HG03460 (cell line): ENCODE results near the gene RETREG2.
"Not testable (repeated sequence)": the region's sequence is repeated elsewhere in the genome, so short reads cannot be mapped to it uniquely, and the experiment has no call there.

Experiments used
- ATAC-seq: cut with Tn5 transposase; IDR thresholded peaks from one replicate; pipeline ENCODE4 v1.9.1; 2021; ENCODE audit not compliant: unreplicated experiment

The RETREG2 gene

DNA sequence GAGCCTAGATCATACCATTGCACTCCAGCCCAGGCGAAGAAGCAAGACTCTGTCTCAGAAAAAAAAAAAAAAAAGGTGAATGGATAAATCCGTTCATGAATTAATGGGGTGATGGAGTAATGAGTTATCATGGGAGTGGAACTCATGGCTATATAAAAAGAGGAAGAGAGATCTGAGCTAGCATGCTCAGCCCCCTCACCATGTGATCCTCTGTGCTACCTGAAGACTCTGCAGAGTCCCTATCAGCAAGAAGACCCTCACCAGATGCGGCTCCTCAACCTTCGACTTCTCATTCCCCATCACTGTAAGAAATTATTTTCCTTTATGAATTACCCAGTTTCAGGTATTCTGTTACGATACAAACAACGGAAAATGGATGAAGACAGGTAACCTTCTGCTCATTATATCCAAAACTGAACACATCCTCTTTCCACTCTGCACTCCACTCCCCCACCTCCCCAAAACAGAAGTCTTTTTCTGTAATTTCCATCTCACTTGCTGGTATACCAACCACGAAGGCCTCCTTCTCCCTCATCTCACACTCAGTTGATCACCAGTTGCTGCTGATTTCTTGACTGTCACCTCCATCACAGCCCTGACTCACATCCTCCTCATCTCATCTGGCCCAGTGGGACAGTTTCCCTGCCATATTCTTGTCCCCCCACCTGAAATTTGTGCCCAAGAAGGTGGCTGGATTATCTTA lies 8.8 kb downstream of the RETREG2 start:
- no peak for ATAC-seq

DNA sequence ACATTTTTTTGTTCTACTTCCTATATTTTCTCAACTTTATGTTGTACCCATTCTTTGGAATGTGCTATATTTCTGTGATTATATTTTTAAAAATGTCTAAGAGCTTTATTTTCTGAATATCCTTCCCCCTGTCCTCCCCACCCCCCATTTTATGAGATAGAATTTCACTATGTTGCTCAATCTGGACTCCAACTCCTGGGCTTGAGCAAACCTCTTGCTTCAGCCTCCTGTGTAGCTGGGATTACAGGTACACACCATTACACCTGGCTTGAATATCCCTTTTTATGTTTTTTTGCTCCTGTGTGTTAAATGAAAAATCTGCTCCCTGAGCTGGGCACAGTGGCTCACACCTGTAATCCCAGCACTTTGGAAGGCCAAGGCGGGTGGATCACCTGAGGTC lies 19.3 kb downstream of the RETREG2 start:
- no peak for ATAC-seq

DNA sequence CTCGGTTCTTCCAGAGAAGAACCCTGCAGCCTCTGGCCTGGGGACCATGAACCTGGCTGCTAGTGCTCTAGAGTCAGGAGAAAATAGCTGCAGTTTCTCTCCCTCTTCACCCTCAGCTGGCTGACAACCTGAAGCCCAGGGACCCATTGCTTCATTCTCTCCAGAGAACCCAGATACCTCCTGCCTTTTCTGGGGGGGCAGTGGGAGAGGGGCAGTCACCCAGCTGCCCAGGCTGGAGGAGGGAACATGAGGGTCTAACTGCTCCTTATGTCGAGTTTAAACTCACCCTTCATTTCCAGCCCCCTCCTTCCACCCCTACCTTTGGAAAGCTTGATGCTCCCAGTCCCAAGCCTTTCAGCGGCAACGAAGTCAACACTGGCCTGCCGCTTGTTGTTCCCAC lies 20.9 kb downstream of the RETREG2 start:
- ATAC-seq = no peak

DNA sequence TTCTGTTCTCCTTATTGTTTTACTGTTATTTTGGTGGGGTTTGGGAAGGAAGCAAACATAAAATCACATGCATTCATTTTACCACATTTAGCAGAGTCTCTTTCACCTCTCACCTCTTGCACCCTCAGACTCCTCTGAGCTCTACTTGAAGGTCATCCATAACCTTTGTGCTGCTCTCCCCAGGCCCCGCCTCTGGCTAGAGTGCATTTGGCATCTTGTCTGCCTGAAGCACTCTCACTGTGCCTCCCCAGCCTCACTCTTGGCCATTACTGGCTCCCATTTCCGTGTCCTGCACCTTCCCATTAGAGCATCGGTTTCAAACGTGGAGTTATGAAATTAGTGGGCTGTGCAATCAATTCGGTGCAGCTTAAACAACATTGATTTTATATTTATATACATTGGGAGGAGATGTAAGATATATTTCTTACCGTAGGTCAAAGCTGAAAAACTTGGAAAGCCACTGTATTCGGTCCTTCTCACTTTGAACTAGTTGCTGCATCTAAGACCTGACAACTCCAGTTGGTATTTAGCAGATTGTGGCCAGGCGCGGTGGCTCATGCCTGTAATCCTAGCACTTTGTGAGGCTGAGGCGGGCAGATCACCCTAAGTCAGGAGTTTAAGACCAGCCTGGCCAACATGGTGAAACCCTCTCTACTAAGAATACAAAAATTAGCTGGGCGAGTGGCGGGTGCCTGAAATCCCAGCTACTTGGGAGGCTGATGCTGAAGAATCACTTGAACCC lies 21.6 kb downstream of the RETREG2 start:
- ATAC-seq = no peak

DNA sequence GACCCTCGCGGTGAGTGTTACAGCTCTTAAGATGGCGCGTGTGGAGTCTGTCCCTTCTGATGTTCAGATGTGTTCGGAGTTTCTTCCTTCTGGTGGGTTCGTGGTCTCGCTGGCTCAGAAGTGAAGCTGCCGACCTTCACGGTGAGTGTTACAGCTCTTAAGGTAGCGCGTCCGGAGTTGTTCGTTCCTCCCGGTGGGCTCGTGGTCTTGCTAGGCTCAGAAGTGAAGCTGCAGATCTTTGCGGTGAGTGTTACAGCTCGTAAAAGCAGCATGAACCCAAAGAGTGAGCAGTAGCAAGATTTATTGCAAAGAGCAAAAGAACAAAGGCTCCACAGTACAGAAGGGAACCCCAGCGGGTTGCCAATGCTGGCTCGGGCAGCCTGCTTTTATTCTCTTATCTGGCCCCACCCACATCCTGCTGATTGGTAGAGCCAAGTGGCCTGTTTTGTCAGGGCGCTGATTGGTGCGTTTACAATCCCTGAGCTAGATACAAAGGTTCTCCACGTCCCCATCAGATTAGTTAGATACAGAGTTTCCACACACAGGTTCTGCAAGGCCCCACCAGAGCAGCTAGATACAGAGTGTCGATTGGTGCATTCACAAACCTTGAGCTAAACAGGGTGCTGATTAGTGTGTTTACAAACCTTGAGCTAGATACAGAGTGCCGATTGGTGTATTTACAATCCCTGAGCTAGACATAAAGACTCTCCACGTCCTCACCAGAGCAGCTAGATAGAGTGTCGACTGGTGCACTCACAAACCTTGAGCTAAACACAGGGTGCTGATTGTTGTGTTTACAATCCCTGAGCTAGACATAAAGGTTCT lies 22.6 kb downstream of the RETREG2 start:
- ATAC-seq = not testable (repeated sequence)

DNA sequence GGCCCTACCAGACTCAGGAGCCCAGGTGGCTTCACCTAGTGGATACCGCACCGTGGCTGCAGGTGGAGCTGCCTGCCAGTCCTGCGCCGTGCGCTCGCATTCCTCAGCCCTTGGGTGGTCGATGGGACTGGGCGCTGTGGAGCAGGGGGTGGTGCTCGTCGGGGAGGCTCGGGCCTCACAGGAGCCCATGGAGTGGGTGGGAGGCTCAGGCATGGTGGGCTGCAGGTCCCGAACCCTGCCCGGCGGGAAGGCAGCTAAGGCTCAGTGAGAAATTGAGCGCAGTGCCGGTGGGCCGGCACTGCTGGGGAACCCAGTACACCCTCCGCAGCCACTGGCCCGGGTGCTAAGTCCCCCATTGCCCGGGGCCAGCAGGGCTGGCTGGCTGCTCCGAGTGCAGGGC lies 23.3 kb downstream of the RETREG2 start:
- ATAC-seq = not testable (repeated sequence)

DNA sequence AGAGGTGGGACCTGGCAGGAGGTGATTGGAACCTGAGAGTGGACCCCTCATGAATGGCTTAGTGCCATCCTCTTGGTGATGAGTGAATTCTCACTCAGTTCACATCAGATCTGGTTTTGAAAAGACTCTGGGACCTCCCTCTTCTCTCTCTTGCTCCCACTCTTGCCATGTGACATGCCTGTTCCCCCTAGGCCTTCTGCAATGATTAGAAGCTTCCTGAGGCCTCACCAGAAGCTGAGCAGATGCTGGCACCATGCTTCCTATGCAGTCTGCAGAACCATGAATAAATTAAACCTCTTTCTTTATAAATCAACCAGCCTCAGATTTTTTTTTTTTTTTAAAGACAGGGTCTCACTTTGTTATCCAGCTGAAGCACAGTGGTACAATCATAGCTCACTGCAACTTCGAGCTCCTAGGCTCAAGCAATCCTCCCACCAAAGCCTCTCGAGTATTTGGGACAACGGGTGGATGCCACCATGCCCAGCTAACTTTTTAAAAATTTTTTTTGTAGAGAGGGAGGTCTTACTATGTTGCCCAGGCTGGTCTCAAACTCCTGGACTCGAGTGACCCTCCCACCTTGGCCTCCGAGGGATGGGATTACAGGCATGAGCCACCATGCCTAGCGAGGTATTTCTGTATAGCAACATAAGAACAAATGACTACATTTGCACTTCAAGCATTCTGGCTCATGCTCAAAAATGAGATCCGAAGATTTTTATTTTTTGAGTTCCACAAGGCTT lies 26.5 kb downstream of the RETREG2 start:
- ATAC-seq = no peak

DNA sequence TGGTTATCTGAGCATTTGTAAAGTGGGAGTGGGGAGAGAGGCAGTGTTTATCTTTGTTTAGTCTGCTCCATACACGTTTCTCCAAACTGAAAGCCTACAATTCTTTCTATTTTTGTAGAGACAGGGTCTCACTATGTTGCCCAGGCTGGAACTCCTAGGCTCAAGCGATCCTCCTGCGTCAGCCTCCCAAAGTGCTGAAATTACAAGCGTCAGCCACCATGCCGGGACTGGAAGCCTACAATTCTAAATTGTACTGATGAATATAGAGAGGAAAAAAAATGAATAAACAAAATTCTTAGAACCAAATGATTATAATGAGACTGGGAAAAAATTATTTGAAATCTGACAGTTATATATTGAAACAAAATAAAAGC lies 27.1 kb downstream of the RETREG2 start:
- ATAC-seq = no peak

DNA sequence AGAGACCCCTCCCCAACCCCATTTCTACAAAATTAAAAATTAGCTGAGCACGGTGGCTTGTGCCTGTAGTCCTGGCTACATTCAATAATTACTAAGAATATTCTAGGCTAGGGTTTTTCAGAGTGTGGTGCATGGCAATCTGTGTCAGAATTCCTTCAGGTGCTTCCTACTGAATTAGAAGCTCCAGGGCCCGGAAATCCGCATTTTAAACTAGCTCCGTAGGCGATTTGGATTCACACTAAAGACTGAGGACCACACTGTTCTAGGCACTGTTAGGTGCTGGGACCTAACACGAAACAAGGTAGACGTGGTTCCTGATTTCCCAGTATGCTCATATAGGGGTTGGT lies 27.9 kb downstream of the RETREG2 start:
- ATAC-seq = no peak

DNA sequence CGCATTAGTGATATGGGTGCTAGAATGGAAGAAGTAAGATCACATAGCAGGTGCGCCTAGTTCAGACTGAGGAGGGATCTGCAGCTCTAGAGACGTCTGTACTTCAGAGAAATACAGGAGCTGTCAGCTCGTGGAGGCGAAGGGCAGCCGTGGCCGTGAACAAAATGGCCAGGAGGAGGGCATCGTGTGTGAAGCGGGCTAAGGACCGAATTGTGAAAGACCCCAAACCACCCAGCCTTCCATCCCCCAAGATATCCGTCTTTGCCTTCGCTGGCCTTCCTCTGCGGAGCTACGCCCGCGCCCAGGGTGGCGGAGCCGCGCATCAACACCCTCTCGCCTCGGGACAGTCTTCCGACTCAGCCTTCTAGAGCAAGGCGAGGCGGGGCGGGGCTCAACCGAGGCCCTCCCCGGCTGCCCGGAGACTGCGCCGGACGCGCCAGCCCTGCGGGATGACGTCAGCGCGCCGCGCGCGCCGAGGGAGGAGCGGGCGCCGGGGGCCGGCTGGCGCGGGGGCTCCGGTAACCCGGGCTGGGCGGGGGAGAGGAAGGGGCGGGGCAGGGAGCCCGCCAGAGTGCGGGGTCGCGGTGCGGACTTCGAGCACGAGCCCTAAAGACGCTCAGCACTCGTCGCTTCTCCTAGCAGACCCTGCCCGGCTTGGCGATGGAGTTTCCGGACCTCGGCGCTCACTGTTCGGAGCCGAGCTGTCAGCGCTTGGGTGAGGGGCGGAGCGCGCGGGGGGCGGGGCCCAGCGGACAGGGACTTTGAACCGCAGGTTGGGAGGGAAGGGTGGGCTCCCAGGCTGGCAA lies 28.5 kb downstream of the RETREG2 start, which contains the start of gene ZFAND2B:
ZFAND2B (plus strand) TSS at position 455 of the 806 bp plus-strand sequence; CDS start at position 661, 206 bp downstream.
- peak; percentile 97 for ATAC-seq

DNA sequence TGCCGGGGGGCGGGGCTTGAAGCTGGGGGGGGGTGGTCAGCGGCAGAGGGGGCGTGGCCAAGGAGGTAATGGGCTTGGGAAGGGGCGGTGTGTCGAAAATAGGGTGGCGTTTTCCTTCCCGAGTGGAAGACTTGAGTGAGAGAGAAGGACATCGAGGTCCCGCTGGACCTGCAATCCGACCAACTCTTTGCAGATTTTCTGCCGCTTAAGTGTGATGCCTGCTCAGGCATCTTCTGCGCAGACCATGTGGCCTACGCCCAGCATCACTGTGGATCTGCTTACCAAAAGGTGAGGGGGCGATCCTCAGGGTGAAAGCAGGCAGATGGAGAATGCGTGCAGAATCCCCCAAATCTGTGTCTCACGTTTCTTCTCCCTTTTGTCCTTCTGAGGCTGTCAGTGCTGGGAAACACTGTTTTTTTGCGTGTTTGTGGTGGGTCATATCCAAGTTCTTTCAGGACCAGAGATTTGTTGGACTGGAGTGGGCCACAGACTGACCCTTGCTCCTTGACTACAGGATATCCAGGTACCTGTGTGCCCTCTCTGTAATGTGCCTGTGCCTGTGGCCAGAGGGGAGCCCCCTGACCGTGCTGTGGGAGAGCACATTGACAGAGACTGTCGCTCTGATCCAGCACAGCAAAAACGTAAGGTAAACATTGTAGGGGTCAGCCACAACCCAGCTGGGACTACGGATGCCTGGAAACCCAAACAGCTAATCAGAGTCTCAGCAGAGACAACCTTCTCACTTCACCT lies 29.2 kb downstream of the RETREG2 start:
- no peak for ATAC-seq

DNA sequence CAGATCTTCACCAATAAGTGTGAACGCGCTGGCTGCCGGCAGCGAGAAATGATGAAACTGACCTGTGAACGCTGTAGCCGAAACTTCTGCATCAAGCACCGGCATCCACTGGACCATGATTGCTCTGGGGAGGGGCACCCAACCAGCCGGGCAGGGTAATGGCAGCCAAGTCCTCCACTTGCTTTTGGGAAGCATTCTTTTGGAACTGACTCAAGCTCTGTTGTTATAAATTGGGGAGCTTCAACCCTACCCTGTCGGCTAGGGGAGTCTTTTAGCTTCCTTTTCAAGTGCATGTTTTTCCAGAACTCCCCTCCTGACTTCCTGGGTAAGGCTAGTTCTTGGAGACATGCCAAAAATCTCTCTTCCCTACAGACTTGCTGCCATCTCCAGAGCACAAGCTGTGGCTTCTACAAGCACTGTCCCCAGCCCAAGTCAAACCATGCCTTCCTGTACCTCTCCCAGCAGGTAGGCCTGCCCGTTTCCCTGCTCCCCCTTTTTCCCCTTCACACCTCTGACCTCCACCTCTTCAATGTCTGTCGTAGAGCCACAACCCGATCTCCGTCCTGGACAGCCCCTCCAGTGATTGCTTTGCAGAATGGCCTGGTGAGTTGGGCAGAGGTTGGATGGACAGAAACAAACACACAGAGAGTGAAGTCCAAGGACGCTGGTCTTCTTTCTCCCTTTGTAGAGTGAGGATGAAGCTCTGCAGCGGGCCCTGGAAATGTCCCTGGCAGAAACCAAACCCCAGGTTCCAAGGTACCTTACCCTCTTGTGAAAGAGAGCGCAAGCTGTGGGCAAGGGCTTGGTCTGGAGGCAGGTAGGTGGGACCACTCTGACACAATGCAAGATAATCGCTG lies 30.0 kb downstream of the RETREG2 start:
- no peak for ATAC-seq

DNA sequence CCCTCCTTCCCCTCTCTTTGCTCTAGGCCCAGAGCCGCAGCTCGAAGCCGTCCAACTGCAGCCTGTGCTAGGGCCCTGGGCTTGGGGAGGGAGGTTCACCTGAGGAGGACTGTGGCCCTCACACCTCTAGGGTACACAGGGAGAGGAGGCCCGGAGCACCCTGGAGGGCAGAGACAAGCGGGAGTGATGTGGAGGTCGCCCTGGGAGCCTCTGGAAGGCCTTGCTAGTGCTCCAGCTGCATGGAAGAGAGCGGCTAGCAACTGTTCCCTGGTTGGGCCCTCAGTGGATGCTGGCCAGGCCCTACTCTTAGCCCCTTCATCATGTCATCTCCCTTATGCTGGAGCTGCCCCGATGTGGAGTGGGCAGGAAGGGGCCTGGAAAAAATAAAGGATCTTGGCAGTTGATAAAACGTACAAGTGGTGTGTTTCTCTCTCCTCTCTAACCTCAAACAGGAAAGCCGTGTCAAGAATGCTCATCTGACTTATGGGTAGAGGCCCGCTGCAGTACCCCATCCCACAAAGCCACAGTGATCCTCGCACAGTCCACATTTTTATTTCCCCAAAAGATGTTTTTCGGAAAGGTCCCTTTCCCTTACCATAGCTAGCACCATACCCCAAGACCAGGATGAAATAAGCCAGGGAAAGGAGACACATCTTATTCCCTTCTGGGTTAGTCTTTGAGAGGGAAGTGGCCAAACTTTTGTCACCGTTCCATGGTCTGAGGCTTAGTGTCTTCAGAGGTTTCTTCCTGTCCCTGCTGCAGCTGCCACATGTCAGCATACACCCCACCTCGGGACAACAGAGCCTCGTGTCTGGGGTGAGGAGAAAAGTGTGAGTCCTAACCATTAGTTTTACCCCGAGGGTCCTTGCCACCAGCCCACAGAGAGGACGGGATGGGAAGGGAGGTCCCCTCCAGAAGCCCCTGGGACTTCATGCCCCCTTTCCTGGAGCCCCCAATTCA lies 31.4 kb downstream of the RETREG2 start:
- ATAC-seq = no peak

DNA sequence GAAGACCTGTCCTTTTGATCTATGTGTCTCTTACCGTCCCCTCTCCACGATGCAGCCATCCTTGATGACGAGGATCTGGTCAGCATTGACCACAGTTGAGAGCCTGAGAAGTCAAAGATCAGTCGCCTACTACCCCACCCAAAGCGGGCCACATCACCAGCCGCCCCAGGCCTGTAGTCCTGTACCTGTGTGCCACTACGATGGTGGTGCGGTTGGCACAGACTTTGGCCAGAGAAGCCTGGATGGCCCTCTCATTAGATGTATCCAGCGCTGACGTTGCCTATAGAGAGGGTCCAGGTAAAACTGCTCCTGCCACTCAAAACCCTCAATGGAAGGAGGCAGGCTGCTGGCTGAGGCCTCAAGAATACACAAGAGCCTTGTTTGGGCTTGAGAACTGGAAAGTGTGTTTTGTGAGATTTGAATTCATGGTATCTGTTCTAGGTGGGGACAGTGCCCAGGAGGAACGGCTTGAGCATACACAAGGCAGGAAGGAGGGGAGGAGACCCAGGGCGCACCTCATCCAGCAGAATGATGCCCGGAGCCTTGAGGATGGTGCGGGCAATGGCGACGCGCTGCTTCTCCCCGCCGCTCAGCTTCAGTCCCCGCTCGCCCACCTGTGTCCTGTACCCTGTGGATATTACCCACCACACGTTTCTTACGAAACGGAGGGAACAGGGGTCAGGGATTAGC lies 32.3 kb downstream of the RETREG2 start:
- ATAC-seq = no peak

DNA sequence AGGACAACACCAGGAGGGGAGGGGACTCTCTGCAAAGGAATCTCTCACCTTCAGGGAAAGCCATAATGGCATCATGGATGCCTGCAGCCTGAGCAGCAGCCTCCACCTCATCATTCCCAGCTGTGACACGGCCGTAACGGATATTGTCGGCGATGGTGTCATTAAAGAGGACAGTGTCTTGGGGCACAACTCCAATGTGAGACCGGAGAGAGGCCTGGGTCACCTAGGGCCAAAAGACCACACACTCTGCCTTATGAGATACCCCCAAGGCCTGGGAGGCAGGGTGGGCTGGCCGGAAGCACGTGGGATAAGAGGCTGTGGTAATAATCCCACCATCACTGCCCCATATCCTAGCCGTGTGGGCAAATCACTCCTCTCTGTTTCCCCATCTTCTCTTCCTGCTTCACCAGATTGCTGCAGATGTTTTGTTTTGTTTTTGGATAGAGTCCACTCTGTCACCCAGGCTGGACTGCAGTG lies 32.8 kb downstream of the RETREG2 start:
- no peak for ATAC-seq

DNA sequence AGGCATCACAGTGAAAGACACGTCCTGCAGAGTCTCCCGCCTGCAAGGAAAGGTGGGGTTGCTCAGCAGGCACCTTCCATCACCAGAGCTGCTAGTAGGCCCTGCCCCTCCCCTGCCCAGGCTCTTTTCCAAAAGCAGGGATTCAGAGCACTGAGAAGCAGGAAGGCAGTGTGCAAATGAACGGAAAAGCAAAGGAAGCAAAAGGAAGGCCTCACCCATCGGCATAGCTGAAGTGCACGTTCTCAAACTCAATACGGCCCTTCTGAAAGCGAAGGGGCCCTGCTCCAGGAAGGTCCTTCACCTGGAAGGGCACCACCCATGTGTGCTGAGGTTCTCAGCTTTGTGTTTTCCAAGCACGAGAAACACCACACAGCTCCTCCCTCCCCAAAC lies 34.9 kb downstream of the RETREG2 start:
- no peak for ATAC-seq
